GM13977 (cell line): ENCODE data around the gene NDE1.

Experiments used
- DNase-seq: peaks from one replicate; pipeline ENCODE4 v3.0.0; 2012; ENCODE audit warnings: low spot score
- in situ Hi-C: fragments of 300-500 bp; cut with MboI; formaldehyde crosslinking; loops from one replicate; pipeline ENCODE4 v1.12.0; 2022; ENCODE audit warnings: low sequenced_read_pairs, low pct_unique_long_range_greater_than_20kb, mixed read lengths, inconsistent platforms; ENCODE audit not compliant: unreplicated experiment
- TF ChIP-seq, protein P1 (sequence below): IDR thresholded peaks from 2 replicates; pipeline ENCODE4 v1.5.1; 2012; ENCODE audit warnings: mild to moderate bottlenecking, control low read depth; ENCODE audit not compliant: insufficient read depth; ENCODE audit errors: extremely low read depth, missing control alignments

NDE1 gene

DNA sequence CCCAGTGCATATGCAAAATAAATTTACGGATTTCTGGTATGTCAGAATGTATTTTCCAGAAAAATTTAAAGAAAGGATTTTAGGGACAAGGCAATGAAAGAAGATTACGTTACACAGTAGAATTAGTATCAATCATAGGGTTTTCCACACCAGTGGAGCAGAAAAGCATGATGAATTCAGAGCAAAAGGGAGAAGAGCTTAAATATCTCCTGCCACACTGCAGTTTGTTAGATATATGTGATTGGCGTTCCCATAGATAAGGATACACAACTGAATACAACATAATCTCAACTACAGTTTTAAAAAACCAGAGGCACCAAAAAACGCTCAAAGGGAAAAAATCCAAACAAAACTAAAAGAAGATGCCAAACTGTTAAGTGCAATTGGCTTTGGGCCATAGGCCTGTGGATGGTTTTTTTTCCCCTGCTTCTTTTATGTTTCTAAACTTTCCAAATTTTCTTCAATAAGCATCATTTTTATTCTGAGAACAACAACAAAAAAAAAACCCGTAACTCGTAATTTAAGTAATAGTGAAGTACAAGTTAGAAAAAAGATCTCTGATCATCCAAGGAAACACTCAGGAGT is 29.3 kb upstream of the NDE1 start:
- DNase-seq: no peak
- TF ChIP-seq, protein P1, sequence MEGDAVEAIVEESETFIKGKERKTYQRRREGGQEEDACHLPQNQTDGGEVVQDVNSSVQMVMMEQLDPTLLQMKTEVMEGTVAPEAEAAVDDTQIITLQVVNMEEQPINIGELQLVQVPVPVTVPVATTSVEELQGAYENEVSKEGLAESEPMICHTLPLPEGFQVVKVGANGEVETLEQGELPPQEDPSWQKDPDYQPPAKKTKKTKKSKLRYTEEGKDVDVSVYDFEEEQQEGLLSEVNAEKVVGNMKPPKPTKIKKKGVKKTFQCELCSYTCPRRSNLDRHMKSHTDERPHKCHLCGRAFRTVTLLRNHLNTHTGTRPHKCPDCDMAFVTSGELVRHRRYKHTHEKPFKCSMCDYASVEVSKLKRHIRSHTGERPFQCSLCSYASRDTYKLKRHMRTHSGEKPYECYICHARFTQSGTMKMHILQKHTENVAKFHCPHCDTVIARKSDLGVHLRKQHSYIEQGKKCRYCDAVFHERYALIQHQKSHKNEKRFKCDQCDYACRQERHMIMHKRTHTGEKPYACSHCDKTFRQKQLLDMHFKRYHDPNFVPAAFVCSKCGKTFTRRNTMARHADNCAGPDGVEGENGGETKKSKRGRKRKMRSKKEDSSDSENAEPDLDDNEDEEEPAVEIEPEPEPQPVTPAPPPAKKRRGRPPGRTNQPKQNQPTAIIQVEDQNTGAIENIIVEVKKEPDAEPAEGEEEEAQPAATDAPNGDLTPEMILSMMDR: no peak
- in situ Hi-C loops: no loop called here

- TF ChIP-seq, protein P1: no peak
- in situ Hi-C loops: no loop called here
- DNase-seq: no peak
Observed at GRCh38 chr16:15621456-15621855, 28.6 kb upstream of the NDE1 start.

GRCh38 chr16:15621889-15622288 is 28.2 kb upstream of the NDE1 start:
- DNase-seq: no peak
- TF ChIP-seq, protein P1: no peak
- in situ Hi-C loops: no loop called here

DNA sequence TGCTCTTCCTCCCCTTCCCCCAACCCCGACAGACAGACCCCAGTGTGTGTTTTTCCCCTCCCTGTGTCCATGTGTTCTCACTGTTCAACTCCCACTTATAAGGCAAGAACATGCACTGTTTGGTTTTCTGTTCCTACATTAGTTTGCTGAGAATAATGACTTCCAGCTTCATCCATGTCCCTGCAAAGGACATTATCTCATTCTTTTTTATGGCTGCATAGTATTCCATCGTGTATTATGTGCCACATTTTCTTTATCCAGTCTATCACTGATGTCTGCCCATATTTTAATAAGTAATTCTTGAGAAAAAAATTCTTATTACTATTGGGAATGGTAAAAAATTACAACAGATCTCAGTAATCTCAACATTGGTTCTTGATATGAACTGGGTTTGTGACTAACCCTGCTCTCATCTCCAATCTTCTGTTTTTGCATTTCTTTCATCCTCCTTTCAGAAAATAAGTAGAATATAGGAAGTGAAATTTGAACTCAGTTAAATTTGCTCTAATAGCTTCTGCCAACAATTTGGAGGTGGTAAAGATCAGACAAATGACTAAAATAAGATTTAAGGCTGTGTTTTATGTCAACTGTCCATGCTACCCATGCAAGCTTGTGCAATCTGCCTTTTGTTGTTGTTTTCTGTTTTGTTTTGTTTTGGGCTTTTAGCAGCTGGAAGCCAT is 18.2 kb upstream of the NDE1 start:
- TF ChIP-seq, protein P1: no peak
- in situ Hi-C loops: no loop called here
- DNase-seq: no peak

GRCh38 chr16:15635926-15636325 is 14.1 kb upstream of the NDE1 start:
- in situ Hi-C loops: no loop called here
- DNase-seq: no peak
- TF ChIP-seq, protein P1: no peak

DNA sequence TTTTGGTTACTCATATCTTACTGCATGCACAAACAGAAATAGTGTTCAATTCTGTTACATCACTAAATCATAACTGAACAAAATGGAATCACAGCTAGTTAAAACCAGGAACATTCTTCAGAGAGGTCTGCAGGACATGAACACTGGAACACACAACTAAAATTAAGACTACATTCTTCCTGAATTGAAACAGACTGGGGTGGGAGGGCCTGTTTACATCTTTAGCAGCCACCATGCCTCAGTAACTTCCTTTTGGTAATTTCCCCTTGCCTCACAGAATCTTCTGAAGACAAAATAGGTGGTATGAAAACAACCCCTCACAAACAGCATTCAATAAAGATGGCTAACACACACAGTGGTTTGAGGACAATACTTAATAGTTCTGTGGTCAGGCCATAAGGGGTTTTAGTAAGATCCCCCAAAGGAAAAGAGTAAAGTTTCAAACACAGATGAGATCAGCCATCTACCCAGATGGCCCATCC is 13.6 kb upstream of the NDE1 start:
- TF ChIP-seq, protein P1: no peak
- in situ Hi-C loops: no loop called here
- peak; percentile 61 for DNase-seq
